A549 treated with CORT108297 at 1 μM for 4 hours (cell line): ENCODE data around the gene MUTYH. TPM values are rescaled to one million over a fixed set of nuclear protein-coding genes. Genes with fewer than 3 reads are reported as not detected.

Experiments
- total RNA-seq: library from RNA; stranded (reverse); fragments of 200-300 nt; extraction: Qiagen RNA extraction; gene quantifications from 5 replicates; pipeline ENCODE4 v1.2.3, GENCODE V29; 2022

MUTYH gene
- 7.4 to 11.7 TPM (median 9.9 TPM) in 5 replicates for total RNA-seq

GRCh38 chr1:45339789-45340558 is at the start of gene MUTYH, which contains the start of gene TOE1:
MUTYH (minus strand) TSS chr1:45340440; CDS start chr1:45334505, 5,935 bp downstream.
TOE1 (plus strand) TSS chr1:45340170; CDS start chr1:45340253, 83 bp downstream.

GRCh38 chr1:45326627-45327623 is 13.3 kb downstream of the MUTYH start, which contains the start of gene HPDL:
HPDL (plus strand) TSS chr1:45326895; CDS start chr1:45327149, 254 bp downstream.

Other genes starting within 250 kb of the MUTYH start
- 0.38 to 0.57 TPM (median 0.49 TPM) in 5 replicates for gene ZSWIM5, start 133.8 kb downstream of the MUTYH start, total RNA-seq
- 3.1 to 5.3 TPM (median 4.7 TPM) in 5 replicates for gene HPDL, start 13.5 kb downstream of the MUTYH start, total RNA-seq
- gene TOE1, start 270 bp downstream of the MUTYH start, total RNA-seq = 12.4 to 14.3 TPM (median 12.8 TPM) in 5 replicates
- gene TESK2, start 150.7 kb upstream of the MUTYH start, total RNA-seq = 0.20 to 0.37 TPM (median 0.28 TPM) in 5 replicates
- 1.3 to 2.1 TPM (median 1.7 TPM) in 5 replicates for gene CCDC163, start 159.6 kb upstream of the MUTYH start, total RNA-seq
- gene MMACHC, start 159.9 kb upstream of the MUTYH start, total RNA-seq = 1.6 to 2.1 TPM (median 1.8 TPM) in 5 replicates
- 2,063 to 2,375 TPM (median 2,098 TPM) in 5 replicates for gene PRDX1, start 181.4 kb upstream of the MUTYH start, total RNA-seq
- gene AKR1A1, start 210.4 kb upstream of the MUTYH start, total RNA-seq = 74.8 to 84.7 TPM (median 78.4 TPM) in 5 replicates
- 109 to 160 TPM (median 122 TPM) in 5 replicates for gene NASP, start 243.6 kb upstream of the MUTYH start, total RNA-seq